ENCODE results near the gene ADAM8.

GRCh38 chr10:133237241-133237587, 39.5 kb downstream of the ADAM8 start:
- TF ChIP-seq CTCF (IDR thresholded peaks at IDR 0.05; ENCODE audit: insufficient read depth, low read length): no peak
- TF ChIP-seq POLR2AphosphoS5 (IDR thresholded peaks at IDR 0.05; ENCODE audit: low read depth): no peak
- no peak for TF ChIP-seq GABPA (IDR thresholded peaks at IDR 0.05; ENCODE audit: low read depth)
- TF ChIP-seq, protein P1, sequence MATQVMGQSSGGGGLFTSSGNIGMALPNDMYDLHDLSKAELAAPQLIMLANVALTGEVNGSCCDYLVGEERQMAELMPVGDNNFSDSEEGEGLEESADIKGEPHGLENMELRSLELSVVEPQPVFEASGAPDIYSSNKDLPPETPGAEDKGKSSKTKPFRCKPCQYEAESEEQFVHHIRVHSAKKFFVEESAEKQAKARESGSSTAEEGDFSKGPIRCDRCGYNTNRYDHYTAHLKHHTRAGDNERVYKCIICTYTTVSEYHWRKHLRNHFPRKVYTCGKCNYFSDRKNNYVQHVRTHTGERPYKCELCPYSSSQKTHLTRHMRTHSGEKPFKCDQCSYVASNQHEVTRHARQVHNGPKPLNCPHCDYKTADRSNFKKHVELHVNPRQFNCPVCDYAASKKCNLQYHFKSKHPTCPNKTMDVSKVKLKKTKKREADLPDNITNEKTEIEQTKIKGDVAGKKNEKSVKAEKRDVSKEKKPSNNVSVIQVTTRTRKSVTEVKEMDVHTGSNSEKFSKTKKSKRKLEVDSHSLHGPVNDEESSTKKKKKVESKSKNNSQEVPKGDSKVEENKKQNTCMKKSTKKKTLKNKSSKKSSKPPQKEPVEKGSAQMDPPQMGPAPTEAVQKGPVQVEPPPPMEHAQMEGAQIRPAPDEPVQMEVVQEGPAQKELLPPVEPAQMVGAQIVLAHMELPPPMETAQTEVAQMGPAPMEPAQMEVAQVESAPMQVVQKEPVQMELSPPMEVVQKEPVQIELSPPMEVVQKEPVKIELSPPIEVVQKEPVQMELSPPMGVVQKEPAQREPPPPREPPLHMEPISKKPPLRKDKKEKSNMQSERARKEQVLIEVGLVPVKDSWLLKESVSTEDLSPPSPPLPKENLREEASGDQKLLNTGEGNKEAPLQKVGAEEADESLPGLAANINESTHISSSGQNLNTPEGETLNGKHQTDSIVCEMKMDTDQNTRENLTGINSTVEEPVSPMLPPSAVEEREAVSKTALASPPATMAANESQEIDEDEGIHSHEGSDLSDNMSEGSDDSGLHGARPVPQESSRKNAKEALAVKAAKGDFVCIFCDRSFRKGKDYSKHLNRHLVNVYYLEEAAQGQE (IDR thresholded peaks at IDR 0.05; ENCODE audit: insufficient replicate concordance, low read depth): no peak
- TF ChIP-seq SPI1 (IDR thresholded peaks at IDR 0.05; ENCODE audit: borderline replicate concordance, low read depth): no peak

Measured in HL-60 (cell line).